Measurements from ENCODE around the gene CSH1. TPM values are rescaled to one million over a fixed set of nuclear protein-coding genes. Genes with fewer than 3 reads are reported as not detected.

Gene CSH1
- total RNA-seq (2022; extraction: Qiagen RNA extraction; ENCODE audit: low read depth): not detected in 5 replicates

DNA sequence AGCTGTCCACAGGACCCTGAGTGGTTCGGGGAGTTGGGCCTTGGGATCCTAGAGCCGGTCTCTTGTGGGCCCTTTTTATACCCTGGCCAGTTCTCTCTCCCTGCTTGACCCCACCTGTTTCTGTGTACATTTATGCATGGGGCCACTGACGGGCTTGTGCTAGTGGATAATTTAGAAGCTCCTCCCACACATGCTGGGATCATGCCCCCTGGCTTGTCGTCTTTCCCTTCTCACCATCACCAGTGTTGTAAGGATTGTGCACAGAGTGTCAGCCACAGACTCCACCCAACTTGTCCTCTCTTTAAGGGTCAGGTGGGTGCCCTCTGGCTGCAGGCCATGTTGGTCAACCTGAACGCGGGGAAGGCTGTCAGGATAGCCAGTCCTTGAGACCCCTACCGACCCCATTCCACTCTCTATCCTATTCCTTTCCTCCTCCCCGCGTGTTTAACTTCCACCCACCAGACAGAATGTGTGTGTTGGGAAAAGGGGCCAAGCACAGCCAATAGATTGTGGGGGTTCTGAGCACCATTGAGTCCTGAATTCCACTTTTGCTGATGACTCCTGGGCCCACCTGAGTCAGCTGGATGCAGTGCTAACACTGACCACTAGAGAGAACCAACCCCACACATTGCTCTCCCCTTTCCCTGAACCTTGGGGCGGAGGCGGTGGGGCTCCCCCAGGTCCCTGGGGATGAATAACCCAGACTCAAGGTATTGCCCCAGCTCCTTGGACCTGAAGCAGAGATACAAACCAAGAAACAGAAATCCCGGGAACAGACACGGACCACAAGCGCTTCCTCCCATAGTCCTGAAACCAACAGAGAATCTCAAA is at the start of gene CSH1:
Gene CSH1, minus strand, starts transcription at position 51 of the 831 bp plus-strand sequence. CDS start 63 bp downstream, outside the sequence.

GRCh38 chr17:63931981-63932561 is 35.7 kb upstream of the CSH1 start, which contains the start of gene CD79B:
CD79B (minus strand) TSS chr17:63932331; CDS start chr17:63932261, 70 bp downstream.

DNA sequence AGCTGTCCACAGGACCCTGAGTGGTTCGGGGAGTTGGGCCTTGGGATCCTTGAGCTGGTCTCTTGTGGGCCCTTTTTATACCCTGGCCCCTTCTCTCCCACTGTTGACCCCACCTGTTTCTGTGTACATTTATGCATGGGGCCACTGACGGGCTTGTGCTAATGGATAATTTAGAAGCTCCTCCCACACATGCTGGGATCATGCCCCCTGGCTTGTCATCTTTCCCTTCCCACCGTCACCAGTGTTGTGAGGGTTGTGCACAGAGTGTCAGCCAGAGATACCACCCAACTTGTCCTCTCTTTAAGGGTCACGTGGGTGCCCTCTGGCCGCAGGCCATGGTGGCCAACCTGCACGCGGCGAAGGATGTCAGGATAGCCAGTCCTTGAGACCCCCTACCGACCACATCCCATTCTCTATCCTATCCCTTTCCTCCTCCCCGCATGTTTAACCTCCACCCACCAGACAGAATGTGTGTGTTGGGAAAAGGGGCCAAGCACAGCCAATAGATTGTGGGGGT is 22.5 kb upstream of the CSH1 start, which contains the start of gene GH1:
Gene GH1, minus strand, starts transcription at position 51 of the 517 bp plus-strand sequence. CDS start 63 bp downstream, outside the sequence.

DNA sequence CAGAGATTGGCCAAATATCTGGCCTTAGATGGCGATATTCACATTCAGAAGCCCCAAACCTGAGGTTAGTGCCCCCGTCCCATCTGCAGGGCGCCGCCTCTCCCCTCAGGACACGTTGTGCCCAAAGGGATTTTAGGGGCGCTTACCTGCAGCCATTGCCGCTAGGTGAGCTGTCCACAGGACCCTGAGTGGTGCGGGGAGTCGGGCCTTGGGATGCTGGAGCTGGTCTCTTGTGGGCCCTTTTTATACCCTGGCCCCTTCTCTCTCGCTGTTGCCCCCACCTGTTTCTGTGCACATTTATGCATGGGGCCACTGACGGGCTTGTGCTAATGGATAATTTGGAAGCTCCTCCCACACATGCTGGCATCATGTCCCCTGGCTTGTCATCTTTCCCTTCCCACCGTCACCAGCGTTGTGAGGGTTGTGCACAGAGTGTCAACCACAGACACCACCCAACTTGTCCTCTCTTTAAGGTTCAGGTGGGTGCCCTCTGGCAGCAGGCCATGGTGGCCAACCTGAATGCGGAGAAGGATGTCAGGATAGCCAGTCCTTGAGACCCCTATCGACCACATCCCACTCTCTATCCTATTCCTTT is 14.8 kb upstream of the CSH1 start, which contains the start of gene CSHL1:
Gene CSHL1, minus strand, starts transcription at position 218 of the 595 bp plus-strand sequence. Its CDS starts 62 bp downstream, at position 156.

DNA sequence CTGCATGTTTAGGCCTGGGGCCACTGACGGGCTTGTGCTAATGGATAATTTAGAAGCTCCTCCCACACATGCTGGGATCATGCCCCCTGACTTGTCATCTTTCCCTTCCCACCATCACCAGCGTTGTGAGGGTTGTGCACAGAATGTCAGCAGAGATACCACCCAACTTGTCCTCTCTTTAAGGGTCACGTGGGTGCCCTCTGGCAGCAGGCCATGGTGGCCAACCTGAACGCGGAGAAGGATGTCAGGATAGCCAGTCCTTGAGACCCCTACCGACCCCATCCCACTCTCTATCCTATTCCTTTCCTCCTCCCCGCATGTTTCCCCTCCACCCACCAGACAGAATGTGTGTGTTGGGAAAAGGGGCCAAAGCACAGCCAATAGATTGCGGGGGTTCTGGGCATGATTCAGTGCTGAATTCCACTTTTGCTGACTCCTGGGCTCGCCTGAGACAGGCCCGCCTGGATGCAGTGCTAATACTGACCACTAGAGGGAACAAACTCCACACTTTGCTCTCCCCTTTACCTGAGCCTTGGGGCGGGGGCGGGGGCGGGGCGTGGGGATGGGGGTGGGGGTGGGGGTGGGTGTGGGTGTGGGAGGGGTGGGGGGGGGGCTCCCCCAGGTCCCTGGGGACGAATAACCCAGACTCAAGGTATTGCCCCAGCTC is 14.3 kb downstream of the CSH1 start, which contains the start of gene GH2:
Gene GH2, minus strand, starts transcription at position 10 of the 667 bp plus-strand sequence. CDS start 143 bp downstream, outside the sequence.

GRCh38 chr17:63873577-63873976 is 22.8 kb downstream of the CSH1 start, which contains the start of gene CSH2:
CSH2 (minus strand) TSS chr17:63873677; CDS start chr17:63873614, 63 bp downstream.

Other genes starting within 250 kb of the CSH1 start
- 8.3 to 12.9 TPM (median 11.1 TPM) in 5 replicates for gene LIMD2, start 196.4 kb downstream of the CSH1 start, total RNA-seq (2022; extraction: Qiagen RNA extraction; ENCODE audit: low read depth)
- 23.8 to 26.8 TPM (median 25.4 TPM) in 5 replicates for gene STRADA, start 154.8 kb downstream of the CSH1 start, total RNA-seq (2022; extraction: Qiagen RNA extraction; ENCODE audit: low read depth)
- gene CCDC47, start 123.0 kb downstream of the CSH1 start, total RNA-seq (2022; extraction: Qiagen RNA extraction; ENCODE audit: low read depth): 88.0 to 123 TPM (median 102 TPM) in 5 replicates
- gene DDX42, start 122.4 kb downstream of the CSH1 start, total RNA-seq (2022; extraction: Qiagen RNA extraction; ENCODE audit: low read depth): 86.4 to 99.2 TPM (median 98.0 TPM) in 5 replicates
- gene PSMC5, start 69.1 kb downstream of the CSH1 start, total RNA-seq (2022; extraction: Qiagen RNA extraction; ENCODE audit: low read depth): 205 to 229 TPM (median 215 TPM) in 5 replicates
- 49.7 to 66.5 TPM (median 55.4 TPM) in 5 replicates for gene FTSJ3, start 68.9 kb downstream of the CSH1 start, total RNA-seq (2022; extraction: Qiagen RNA extraction; ENCODE audit: low read depth)
- gene SMARCD2, start 53.9 kb downstream of the CSH1 start, total RNA-seq (2022; extraction: Qiagen RNA extraction; ENCODE audit: low read depth): 50.2 to 63.7 TPM (median 60.2 TPM) in 5 replicates
- gene CSH2, start 22.9 kb downstream of the CSH1 start, total RNA-seq (2022; extraction: Qiagen RNA extraction; ENCODE audit: low read depth): not detected in 5 replicates
- not detected in 5 replicates for gene GH2, start 14.6 kb downstream of the CSH1 start, total RNA-seq (2022; extraction: Qiagen RNA extraction; ENCODE audit: low read depth)
- not detected in 5 replicates for gene CSHL1, start 14.7 kb upstream of the CSH1 start, total RNA-seq (2022; extraction: Qiagen RNA extraction; ENCODE audit: low read depth)
- gene GH1, start 22.3 kb upstream of the CSH1 start, total RNA-seq (2022; extraction: Qiagen RNA extraction; ENCODE audit: low read depth): not detected in 5 replicates
- not detected in 5 replicates for gene CD79B, start 35.8 kb upstream of the CSH1 start, total RNA-seq (2022; extraction: Qiagen RNA extraction; ENCODE audit: low read depth)
- gene SCN4A, start 76.3 kb upstream of the CSH1 start, total RNA-seq (2022; extraction: Qiagen RNA extraction; ENCODE audit: low read depth): 0.03 to 0.07 TPM (median 0.03 TPM) in 5 replicates
- 0.35 to 0.75 TPM (median 0.53 TPM) in 5 replicates for gene PRR29, start 101.8 kb upstream of the CSH1 start, total RNA-seq (2022; extraction: Qiagen RNA extraction; ENCODE audit: low read depth)
- not detected in 5 replicates for gene ICAM2, start 124.1 kb upstream of the CSH1 start, total RNA-seq (2022; extraction: Qiagen RNA extraction; ENCODE audit: low read depth)
- 3.4 to 4.3 TPM (median 4.2 TPM) in 5 replicates for gene ERN1, start 233.6 kb upstream of the CSH1 start, total RNA-seq (2022; extraction: Qiagen RNA extraction; ENCODE audit: low read depth)

All from A549 treated with GW870086 at 1 μM for 4 hours (cell line).